Measurements from ENCODE around the gene STK10. TPM values are rescaled to one million over a fixed set of nuclear protein-coding genes. Genes with fewer than 3 reads are reported as not detected.

Gene STK10
- total RNA-seq, 2 donors from 2014 or later = 14.3 to 17.9 TPM

DNA sequence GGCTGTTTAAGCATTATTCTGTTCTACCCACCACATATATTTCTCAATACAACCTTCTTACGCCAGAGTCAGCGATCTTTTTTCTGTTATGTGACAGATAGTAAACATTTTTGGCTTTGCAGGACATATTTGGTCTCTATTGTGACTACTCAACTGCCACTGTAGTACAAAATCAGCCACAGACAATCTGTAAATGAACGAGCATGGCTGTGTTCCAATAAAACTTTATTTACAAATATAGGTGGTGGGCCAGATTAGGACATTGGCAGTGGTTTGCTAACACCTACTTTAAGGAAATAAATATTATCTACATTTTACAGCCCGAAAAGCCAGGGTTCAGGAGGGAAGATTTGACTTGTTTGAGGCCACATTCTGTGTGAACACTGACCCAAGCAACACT, 141.4 kb downstream of the STK10 start:
- TF ChIP-seq, protein P1, sequence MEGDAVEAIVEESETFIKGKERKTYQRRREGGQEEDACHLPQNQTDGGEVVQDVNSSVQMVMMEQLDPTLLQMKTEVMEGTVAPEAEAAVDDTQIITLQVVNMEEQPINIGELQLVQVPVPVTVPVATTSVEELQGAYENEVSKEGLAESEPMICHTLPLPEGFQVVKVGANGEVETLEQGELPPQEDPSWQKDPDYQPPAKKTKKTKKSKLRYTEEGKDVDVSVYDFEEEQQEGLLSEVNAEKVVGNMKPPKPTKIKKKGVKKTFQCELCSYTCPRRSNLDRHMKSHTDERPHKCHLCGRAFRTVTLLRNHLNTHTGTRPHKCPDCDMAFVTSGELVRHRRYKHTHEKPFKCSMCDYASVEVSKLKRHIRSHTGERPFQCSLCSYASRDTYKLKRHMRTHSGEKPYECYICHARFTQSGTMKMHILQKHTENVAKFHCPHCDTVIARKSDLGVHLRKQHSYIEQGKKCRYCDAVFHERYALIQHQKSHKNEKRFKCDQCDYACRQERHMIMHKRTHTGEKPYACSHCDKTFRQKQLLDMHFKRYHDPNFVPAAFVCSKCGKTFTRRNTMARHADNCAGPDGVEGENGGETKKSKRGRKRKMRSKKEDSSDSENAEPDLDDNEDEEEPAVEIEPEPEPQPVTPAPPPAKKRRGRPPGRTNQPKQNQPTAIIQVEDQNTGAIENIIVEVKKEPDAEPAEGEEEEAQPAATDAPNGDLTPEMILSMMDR (conservative IDR thresholded peaks at IDR 0.05) = no peak
- H3K36me3 Mint-ChIP-seq (ENCODE audit: low read depth) = peaks cover 4% of the 10 kb centered on the region
- Histone ChIP-seq H3K27me3 (ENCODE audit: control insufficient read depth, insufficient read depth, low read length, poor library complexity, severe bottlenecking) (no peaks in the 10 kb centered on the region), H3K4me3 (ENCODE audit: low read length) (no peak overlapping the region), H3K9ac (ENCODE audit: extremely low read depth, low read length, poor library complexity, severe bottlenecking) (no peak overlapping the region), H3K9me3 (ENCODE audit: control insufficient read depth, low read length) (no peaks in the 10 kb centered on the region), H3K27ac (ENCODE audit: low read depth, low read length) (no peak overlapping the region), H3K36me3 (ENCODE audit: control insufficient read depth, insufficient read depth, low read length) (no peaks in the 10 kb centered on the region), H3K4me1 (ENCODE audit: control insufficient read depth, insufficient read depth, low read length) (no peaks in the 10 kb centered on the region)
- no peaks in the 10 kb centered on the region for H3K9me3 Mint-ChIP-seq
- no peaks in the 10 kb centered on the region for H3K27me3 Mint-ChIP-seq (ENCODE audit: insufficient read depth)
- H3K4me1 Mint-ChIP-seq = peaks cover 5% of the 10 kb centered on the region
- DNase-seq = no peak
- 94 to 100% methylated on average over 2 to 4 of the region's 4 CpGs for WGBS, 2 experiments (ENCODE audit: insufficient coverage in 1 of 2, insufficient read length in 1 of 2)
- H3K4me3 Mint-ChIP-seq = no peak overlapping the region
- H3K27ac Mint-ChIP-seq = no peak overlapping the region

DNA sequence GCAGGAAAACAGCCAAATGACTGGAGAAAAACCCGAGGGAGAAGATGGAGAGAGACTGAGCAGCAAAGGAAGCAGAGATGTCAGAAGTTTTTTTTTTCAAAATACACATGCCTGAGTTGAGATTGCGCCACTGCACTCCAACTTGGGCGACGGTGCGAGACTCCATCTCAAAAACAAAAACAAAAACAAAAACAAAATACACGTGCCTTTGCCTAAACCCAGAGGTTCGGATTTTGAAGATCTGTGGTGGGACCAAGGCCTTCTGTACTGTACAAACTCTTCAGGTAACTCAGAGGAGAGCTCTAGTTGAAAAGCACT, 142.8 kb downstream of the STK10 start:
- Mint-ChIP-seq H3K4me3 (no peak overlapping the region), H3K27ac (no peak overlapping the region), H3K27me3 (ENCODE audit: insufficient read depth) (no peaks in the 10 kb centered on the region), H3K4me1 (peaks cover 5% of the 10 kb centered on the region), H3K36me3 (ENCODE audit: low read depth) (peaks cover 3% of the 10 kb centered on the region), H3K9me3 (no peaks in the 10 kb centered on the region)
- no peaks in the 10 kb centered on the region for H3K36me3 ChIP-seq (ENCODE audit: control insufficient read depth, insufficient read depth, low read length)
- DNase-seq = no peak
- WGBS, 2 experiments (ENCODE audit: insufficient coverage in 1 of 2, insufficient read length in 1 of 2) = 90 to 95% methylated on average over 3 to 7 of the region's 7 CpGs
- TF ChIP-seq, protein P1 (conservative IDR thresholded peaks at IDR 0.05) = no peak
- no peak overlapping the region for H3K9ac ChIP-seq (ENCODE audit: extremely low read depth, low read length, poor library complexity, severe bottlenecking)
- H3K4me1 ChIP-seq (ENCODE audit: control insufficient read depth, insufficient read depth, low read length) = no peaks in the 10 kb centered on the region
- no peaks in the 10 kb centered on the region for H3K27me3 ChIP-seq (ENCODE audit: control insufficient read depth, insufficient read depth, low read length, poor library complexity, severe bottlenecking)
- H3K27ac ChIP-seq (ENCODE audit: low read depth, low read length) = no peak overlapping the region
- no peak overlapping the region for H3K4me3 ChIP-seq (ENCODE audit: low read length)
- no peaks in the 10 kb centered on the region for H3K9me3 ChIP-seq (ENCODE audit: control insufficient read depth, low read length)

DNA sequence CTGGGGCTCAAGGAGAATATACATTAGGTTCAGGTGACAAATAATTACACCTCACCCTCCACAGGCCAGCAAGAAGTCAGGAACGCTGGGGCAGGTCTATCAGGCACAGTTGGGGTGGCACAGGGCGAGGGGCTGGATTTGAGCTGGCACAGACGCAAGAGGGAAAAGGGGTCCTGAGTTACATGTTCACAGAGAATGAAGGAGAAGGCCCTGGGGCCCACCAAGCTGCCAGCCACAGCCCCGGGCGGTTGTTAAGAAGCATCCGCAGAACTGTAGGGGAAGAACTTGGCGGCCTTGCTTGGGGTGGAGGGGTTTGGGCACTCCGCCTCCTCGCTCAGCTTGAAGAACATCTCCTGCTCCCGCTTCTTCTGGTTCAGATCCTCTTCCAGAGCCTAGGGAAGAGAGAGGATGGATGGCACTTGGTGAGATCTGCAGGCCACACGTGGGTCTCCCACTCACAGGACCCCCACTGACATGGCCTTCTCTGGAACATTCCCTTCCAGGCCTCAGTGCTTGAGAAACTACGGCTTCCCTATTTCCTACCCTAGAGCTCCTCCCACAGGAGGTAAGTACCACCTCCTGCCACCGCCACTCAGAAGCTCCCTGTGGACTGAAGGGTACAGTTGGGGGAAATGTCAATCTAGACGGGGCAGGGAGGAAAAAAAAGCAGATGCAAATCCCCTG, 143.3 kb downstream of the STK10 start:
- peak; percentile 70 for DNase-seq

More for the DNA sequence above, 143.3 kb downstream of the STK10 start:
- Histone ChIP-seq H3K4me3 (ENCODE audit: low read length) (no peak overlapping the region), H3K4me1 (ENCODE audit: control insufficient read depth, insufficient read depth, low read length) (no peaks in the 10 kb centered on the region), H3K27ac (ENCODE audit: low read depth, low read length) (no peak overlapping the region), H3K9me3 (ENCODE audit: control insufficient read depth, low read length) (no peaks in the 10 kb centered on the region), H3K27me3 (ENCODE audit: control insufficient read depth, insufficient read depth, low read length, poor library complexity, severe bottlenecking) (no peaks in the 10 kb centered on the region), H3K36me3 (ENCODE audit: control insufficient read depth, insufficient read depth, low read length) (no peaks in the 10 kb centered on the region), H3K9ac (ENCODE audit: extremely low read depth, low read length, poor library complexity, severe bottlenecking) (no peak overlapping the region)
- WGBS, 2 experiments (ENCODE audit: insufficient coverage in 1 of 2, insufficient read length in 1 of 2) = 86 to 97% methylated on average over 6 to 14 of the region's 14 CpGs
- Mint-ChIP-seq H3K4me1 (peaks cover 5% of the 10 kb centered on the region), H3K27ac (no peak overlapping the region), H3K27me3 (ENCODE audit: insufficient read depth) (no peaks in the 10 kb centered on the region), H3K4me3 (no peak overlapping the region), H3K36me3 (ENCODE audit: low read depth) (no peaks in the 10 kb centered on the region), H3K9me3 (no peaks in the 10 kb centered on the region)
- TF ChIP-seq, protein P1 (conservative IDR thresholded peaks at IDR 0.05) = peak; percentile 35
